HuH-7.5 (cell line): ENCODE results near the gene C9orf40.

ENCODE experiments used
- DNase-seq: peaks from one replicate; pipeline ENCODE4 v3.0.0; 2011; ENCODE audit warnings: low spot score

C9orf40 gene

DNA sequence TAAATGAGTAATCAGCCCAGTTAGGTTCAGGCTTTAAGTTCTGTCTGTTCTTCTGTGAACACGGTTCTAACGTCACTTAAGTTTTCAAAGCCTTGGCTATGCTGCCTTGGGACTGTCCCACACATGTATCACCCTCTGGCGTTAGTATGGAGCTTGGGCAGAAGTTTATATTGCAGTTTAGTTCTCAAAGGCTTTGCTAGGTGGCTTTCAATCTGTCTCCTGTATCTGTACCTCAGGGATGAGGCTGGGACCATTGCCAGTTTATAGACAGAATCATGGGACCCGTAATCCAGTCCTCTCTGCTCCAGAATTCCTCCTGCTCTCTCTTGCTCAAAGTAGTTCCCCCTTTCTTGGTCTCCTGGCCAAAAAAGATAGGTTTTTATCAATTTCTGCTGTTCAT is 12.1 kb downstream of the C9orf40 start:
- DNase-seq, result no peak

DNA sequence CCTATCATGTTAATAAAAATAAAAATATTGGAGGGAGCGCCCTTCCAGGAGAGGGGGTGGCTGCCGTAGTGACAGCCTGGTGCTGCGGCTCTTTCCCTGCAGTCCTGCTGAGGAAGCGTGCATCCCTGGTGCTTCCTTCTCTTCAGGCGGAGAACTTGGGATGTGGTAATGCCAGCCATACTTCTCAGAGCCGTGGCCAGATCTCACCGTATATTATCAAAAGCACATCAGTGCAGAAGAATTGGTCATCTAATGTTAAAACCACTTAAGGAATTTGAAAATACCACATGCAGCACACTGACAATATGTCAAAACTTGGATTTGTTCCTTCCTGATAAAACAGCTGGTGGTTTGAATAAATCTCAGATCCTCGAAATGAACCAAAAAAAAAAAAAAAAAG is 17.7 kb downstream of the C9orf40 start:
- no peak for DNase-seq

DNA sequence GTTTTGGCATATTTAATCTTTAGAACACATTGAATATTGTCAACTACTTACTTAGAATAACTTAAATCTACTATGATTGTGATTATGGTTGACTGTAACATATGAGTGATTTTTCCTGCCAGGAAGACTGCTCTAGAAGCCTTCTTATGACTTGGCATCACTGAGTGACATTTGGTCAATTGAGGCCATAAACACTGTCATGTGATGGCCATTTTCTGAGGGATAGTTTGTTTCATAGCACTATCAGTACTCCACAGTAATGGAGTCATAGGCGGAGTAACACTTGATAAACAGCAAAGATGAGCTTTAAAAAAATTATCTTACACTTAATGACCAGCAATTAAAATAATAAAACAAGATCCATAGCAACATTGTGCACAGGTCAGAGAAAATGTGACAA is 31.0 kb downstream of the C9orf40 start:
- no peak for DNase-seq

DNA sequence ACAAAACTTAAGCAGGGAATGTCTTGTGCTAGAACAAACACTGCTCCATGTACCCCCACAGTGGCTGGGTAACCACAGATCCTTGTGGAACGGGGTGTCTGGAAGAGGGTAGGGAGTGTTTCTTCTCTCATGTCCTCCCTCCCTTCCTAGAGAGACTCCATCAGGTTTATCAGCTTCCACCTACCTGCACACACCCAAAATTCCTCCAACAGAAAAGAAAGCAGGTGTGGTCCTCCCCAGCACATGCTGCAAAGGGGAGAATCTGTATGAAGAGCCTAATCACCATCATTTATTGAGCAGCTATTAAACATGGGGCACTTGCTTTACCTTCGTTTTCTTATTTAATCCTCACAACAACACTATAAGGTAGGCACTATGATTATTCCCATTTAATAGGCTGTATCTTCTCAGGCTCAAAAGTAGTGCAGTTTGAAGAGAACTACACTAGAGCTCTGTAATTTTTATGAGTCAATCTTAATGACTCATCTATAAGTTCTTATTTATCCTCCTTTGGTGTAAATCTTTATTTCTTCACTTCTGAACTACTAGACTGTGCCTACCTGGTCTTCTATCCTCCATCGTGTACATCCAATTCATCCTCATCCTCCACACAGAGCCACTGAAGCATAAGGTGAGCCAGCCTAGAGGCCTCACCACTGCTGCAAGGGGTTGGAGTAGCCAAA is 31.6 kb downstream of the C9orf40 start:
- no peak for DNase-seq

DNA sequence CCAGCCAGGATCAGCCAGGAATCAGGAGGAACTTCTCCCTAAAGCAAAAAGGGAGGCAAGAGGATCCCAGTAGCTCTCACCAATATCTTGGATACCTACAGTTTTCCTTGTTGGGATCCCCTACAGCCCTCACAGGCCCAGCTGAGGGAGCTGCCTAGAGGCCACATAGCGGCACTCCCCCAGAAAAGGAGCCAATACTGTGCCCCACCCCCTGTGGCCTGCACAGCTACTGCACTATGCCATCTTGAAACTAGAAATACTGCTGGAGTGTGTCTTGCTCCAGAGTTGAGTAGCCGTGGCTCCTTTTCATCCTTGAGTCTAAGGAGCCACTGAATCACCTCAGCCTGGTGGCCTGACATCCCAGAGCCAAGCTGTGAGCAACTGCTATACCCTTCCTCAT is 42.7 kb downstream of the C9orf40 start:
- no peak for DNase-seq

DNA sequence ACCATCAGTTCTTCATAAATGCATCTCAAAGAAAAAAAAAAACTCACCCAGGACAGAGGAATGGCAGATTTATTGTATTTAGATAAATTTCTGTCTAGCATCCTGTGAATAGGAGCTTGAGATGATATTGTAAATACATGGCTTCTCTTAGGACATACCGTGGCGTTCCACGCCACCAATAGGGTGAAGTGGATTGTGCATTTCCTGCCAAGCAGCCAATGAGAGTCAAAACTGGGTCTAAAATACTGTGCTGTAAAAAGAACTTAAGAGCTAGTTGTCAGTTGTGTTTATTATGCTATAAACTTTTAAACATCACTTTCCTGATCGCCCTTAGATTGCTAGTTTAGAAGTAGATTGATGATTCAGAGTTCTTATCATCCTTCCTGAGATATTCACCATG is 44.0 kb downstream of the C9orf40 start:
- DNase-seq, result no peak

DNA sequence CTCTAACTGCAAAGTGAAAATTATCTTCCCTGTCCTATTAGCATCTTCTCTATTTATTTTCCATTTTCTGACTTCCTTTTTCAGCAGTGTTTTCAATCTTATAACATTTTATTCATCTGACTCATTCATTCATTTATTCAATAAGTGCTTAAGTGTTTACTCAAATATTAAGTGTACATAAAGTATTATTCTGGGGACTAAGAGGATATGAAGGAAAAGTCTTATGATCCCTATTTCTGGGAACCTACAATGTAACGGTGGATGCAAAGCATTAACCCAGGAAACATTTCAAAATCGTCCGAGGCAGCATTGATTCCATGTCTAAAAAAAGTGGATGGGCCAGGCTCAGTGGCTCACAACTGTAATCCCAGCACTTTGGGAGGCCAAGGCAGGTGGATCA is 45.6 kb downstream of the C9orf40 start:
- DNase-seq, result no peak

DNA sequence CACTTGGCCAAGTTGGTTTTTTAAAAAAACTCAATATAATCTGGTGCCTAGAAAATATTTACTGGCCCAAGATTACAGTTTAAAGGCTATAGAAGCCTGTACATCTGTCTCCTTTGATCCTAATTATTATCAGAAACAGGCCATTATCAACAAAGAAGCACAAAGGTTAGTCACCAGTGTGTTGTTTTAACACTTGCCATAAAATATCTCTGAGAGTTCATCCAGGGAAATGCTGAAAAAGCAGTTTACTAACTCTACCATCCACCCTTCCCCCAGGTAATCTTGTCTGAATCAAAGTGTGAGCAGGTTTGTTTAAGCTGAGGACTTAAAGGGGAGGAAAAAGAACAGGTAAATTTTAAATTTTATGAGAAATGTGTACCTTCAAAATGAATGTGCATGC is 51.7 kb downstream of the C9orf40 start:
- no peak for DNase-seq
